Stimulated activated CD4-positive, alpha-beta T cell treated with anti-CD3 and anti-CD28 coated beads, Interleukin-12 subunit alpha, Interleukin-12 subunit beta, amount 100 ng/mL, for 4 hours (primary cell): ENCODE results near the gene PGM1.
A peak's percentile ranks its signal among the peaks of the same experiment; 100 is the strongest.

ENCODE experiments used
- DNase-seq: peaks from one replicate; pipeline ENCODE4 v3.0.0-alpha.2; 2020

The PGM1 gene

GRCh38 chr1:63601463-63601862 is 8.3 kb downstream of the PGM1 start:
- no peak for DNase-seq

- no peak for DNase-seq
These were observed 8.7 kb downstream of the PGM1 start for GRCh38 chr1:63601912-63602311.

DNA sequence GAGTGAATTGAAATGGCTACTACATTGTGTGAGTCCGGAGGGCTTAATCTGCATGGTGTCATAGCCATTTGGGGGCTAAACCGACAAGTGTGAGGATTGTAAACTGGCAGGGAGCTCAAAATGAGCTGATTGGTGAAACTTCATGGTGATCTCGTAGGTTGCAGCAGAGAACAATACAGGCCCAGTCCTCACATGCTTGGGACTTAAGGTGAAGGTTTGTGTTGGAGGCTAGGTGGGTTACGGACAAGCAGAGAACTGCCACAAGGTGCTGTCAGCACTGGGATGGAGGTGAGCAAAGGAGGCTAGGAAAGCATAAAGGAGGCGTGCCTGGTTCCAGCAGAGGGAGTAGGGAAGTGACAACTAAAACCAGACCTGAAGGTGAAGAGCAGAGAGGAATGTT is 9.4 kb downstream of the PGM1 start:
- no peak for DNase-seq

DNA sequence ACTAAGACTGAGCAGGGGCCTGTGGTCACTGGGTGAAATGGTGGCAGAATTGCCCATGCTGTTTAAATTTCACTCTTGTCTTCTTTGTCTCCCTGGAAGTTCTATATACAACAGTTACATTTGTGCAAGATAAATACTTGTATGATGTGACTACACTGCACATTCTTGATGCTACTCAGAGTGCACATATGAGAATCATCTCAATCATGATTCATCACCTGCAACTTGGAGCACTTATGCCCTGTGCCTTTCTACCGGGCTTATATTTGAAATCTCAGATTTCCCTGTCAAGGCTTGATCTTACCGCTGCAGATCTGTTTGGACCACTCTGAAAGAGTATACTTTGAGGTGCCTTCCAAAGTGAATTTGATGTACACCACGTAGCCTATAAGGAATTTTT is 10.6 kb downstream of the PGM1 start:
- no peak for DNase-seq

DNA sequence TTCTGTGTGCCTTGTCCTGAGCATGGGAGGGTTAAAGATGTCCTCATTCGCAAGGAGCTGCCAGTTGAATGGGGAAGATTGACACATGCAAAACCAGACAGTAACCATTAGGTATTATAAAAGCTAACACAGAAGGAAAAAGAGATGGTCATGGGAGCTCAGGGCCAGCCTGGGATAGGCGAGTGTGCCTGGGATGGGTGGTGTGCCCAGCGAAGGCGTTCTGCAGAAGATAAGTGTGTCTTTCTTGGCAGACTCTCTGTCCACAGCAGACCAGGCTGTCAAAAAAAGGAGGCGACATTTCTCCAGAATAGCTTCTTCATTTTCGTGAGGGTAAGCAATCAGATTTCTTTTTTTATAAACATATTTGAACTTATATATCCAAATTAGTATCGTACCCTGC is 14.1 kb downstream of the PGM1 start:
- no peak for DNase-seq

- DNase-seq = no peak
These were observed 18.0 kb downstream of the PGM1 start for GRCh38 chr1:63611231-63611630.

- no peak for DNase-seq
These were observed 19.4 kb downstream of the PGM1 start for GRCh38 chr1:63612564-63612963.

- DNase-seq = no peak
These were observed 19.8 kb downstream of the PGM1 start for GRCh38 chr1:63612971-63613370.

DNA sequence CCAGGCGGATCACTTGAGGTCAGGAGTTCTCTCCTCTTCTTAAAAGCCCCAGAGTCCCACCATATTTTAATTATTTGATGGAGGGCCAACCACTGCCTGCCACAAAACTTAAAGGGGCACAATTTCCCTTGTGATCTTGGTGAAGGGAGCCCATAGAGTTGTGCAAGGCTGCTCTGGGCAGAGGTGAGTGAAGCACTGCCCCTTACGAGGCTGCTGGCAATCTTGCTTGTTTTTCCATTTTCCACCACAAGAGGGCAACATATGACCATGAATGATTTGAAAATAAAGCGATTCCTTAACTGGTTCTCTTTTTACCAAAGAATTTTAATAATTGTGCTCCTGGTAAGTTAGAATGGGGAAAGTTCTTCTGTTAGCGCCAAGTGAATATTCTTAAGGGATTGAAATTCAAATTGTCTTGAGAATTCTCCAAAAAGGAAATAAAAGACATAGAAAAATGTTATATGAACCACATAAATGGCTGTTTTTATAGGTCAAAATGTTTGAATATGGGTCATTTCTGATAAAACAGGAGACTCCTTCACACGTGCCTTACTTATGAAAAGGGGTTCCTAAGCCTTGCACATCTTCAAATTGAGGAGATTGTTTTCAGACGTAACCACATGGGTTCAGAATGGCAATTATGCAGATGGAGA is 22.7 kb downstream of the PGM1 start:
- DNase-seq = peak; percentile 21

- DNase-seq = no peak
These were observed 24.2 kb downstream of the PGM1 start for GRCh38 chr1:63617450-63617849.

DNA sequence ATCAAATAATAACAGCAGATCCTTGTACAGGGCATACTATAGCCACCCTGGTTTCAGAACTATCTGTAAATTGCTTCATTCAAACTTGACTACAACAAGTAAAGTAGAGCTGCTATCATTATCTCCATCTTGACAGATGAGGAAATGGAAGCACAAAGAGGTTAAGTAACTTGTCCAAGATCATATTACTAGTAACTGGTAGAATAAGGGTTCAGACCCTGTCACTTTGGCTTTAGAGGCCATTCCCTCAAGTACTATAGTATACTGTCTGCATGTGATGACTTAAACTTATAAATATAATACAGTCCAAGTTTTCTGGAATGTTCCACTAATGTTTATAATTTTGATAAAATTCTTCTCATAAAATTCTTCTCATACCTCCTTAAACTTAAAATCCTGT is 24.8 kb downstream of the PGM1 start:
- no peak for DNase-seq

GRCh38 chr1:63619558-63619957 is 26.3 kb downstream of the PGM1 start:
- DNase-seq = no peak

- no peak for DNase-seq
These were observed 27.5 kb downstream of the PGM1 start for GRCh38 chr1:63620671-63621070.

DNA sequence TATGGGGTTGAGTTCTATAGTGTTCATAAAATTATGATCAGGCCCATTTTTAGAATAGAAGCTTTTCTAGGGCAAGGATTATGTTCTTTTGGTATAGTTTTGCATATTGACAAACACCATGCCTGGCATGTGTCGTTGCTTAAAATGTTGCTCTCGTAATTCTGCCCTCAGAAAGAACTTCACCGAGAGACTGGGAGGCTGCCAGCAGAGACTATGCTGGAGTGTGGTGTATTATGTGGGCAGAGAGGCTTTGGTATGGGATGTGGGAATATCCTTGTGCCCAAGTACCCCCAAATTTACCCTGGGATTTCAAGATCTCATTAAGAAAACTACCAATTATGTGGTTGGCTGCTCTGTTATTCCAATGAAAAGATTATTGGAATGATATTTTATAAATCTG is 27.9 kb downstream of the PGM1 start:
- DNase-seq = no peak

GRCh38 chr1:63621698-63622097 is 28.5 kb downstream of the PGM1 start:
- no peak for DNase-seq

DNA sequence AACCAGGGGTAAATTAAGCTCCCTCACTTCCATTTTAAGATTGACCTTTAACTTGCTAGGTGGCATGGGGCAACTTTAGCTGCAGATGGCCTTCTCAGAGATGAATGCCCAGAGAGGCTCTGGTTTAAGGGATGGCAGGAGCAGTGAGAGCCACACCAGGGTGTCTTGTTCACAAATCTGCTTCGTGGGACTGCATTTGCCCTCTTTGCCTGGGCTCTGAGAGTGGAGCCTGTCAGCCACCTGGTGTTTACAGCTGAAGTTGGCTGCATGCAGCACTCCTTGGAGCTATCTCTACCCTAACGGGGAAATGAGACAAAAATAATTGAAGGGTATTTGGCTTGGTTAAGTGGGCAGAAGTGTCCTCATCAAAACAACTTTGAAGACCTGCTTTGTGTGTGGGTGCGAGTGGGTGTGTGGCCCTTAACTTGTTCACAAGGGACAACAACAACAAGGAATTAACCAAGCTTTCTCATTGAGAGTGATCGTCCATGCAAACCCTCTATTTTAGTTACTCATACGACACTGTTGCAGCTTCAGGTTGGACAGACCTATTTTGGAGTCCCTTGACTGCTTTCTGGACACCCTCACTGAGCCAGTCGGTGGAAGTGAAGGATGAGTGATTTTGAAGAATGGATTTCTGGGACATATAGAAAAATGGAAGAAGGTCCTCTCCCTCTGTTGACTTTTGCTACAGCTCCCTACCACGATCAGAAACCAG is 29.8 kb downstream of the PGM1 start:
- DNase-seq = no peak

DNA sequence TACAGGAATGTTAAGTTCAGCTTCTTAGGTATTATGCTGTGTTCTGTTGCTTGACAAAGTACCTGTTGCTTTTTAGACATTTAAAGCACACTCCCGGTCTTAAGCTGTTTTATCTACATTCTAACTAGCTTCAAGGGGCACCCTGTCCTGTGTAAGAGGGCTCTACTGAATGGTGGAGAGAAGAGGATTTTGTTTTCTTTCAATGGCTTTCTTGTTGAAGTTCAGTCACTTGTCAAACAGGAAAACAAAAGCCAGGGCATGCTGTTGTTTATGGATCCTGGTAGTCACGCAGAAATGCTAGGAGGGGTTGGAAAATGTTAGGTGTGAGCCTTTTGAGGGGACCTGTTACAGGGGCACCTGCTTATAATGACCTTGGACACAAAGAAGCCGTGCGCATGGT is 30.7 kb downstream of the PGM1 start:
- DNase-seq = no peak

DNA sequence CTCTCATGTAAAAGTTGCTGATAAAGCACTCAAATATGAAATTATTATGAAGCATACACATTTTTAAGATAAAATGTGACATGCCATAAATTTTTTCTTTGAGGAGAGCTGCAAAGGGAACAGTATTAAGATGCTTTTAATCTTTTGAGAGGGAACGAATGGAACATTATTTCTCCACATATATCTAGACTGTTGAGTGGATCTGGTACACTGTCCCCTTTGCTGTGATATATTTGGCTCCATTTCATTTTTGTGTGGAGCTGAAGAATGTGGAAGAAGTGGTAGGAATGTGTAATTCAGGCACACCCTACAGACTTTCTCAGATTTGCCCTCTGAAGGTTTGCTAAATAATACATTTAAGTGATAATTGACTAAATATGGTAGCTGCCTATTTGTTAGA is 31.7 kb downstream of the PGM1 start:
- DNase-seq = no peak

- no peak for DNase-seq
These were observed 33.0 kb downstream of the PGM1 start for GRCh38 chr1:63626222-63626621.

DNA sequence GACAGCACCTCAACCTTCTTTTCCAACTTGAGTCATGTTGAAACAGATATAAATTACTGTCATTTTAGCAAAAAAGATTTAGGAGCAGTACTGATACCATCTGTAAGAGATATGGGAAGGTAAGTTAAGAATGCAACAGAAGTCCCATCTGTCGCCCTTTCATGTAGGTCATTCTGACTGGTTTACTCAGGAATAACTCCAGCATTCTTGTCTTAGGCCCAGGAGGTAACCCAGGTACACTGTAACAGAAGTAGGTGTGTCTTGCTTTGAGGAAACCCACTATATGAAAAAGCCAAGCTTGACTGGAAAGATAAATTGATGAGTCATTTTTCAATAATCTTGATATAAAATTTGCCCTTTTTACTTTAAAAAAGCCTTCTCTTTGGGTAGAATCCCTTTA is 35.4 kb downstream of the PGM1 start:
- no peak for DNase-seq

DNA sequence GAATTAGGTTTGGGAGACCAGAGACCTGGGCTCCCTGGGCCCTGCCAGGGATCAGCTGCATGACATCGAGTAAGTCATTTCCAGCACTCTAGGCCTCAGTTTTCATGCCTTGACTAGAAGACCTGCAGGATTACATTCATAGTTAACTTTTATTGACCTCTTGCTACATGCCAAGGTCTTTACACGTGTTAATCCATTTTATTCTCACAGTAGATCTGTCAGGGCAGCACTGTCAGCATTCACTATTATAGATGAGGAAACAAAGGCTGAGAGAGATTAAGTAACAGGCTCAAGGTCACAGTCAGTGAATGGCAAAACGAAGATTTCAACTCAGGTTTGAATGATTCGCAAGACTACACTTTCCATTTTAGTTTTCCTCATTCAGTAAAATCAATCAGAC is 37.0 kb downstream of the PGM1 start:
- no peak for DNase-seq

- DNase-seq = no peak
These were observed 37.5 kb downstream of the PGM1 start for GRCh38 chr1:63630666-63631065.

GRCh38 chr1:63632110-63632509 is 38.9 kb downstream of the PGM1 start:
- no peak for DNase-seq

- DNase-seq = no peak
These were observed 40.1 kb downstream of the PGM1 start for GRCh38 chr1:63633281-63633680.

DNA sequence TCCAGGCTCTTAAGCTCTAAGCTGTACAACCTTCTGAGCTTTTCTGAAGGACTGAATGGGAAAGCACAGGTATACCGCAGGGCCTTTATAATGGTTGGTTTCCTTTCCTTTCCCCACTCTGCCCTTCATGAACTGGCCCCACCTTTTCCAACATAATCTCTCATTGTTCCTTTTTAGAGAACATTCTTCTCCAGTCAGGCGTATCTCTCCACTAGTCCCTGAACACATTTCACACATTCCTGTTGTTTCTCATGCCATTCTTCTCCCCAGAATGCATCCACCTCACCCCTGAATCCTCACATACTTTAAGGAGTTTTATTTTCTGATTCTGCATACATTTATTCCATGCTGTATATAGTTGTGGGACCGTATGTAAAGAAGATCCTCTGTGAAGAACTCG is 41.3 kb downstream of the PGM1 start:
- no peak for DNase-seq
